Measurements from ENCODE around the gene FYCO1. TPM values are rescaled to one million over a fixed set of nuclear protein-coding genes. Genes with fewer than 3 reads are reported as not detected.

FYCO1 gene
- total and polyA plus RNA-seq, 2 of the 8 experiments (the other 6 are each of a cell fraction or from before 2014, with no cell fraction given) = 4.8 to 10.8 TPM

DNA sequence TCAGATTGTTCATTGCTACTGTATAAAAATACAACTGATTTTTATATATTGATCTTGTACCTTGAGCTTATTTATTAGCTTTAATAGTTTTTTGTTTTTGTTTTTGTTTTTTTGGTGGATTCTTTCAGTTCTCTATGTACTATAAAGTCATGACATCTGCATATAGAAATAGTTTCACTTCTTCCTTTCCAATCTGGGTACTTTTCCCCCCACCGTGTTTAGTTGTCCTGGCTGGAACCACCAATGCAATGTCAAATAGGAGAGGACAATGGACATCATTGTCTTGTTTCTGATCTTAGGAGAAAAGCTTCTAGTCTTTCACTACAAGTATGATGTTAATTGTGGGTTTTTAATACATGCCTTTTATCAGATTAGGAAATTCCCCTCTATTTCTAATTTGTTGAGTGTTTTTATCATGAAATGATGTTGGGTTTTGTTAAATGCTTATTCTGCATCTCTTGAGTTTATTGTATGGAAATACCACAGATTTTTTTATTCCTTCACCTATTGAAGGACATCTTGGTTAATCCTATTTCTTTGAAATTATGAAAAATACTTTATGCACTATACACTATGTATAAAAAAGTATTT, 34.4 kb upstream of the FYCO1 start:
- Histone ChIP-seq H3K23me2 (ENCODE audit: low read depth, low read length) (no peaks in the 10 kb centered on the region), H3K79me2 (ENCODE audit: control insufficient read depth in 1 of 2, insufficient read depth in 2 of 2, low read length in 2 of 2) (no peaks in the 10 kb centered on the region), H3K9me3 (ENCODE audit: insufficient read depth in 2 of 2, low read depth in 1 of 2, low read length in 1 of 2) (no peaks in the 10 kb centered on the region), H2BK120ac (replicated peaks; ENCODE audit: low read depth, low read length) (no peak overlapping the region), H3K18ac (ENCODE audit: extremely low read depth, low read length) (no peak overlapping the region), H3K56ac (replicated peaks; ENCODE audit: insufficient read length, low read depth, low read length) (no peak overlapping the region), H3K4me3 (ENCODE audit: extremely low read depth in 1 of 4, insufficient read depth in 2 of 4, low read depth in 3 of 4, low read length in 4 of 4) (no peak overlapping the region), H3K27ac (ENCODE audit: low read depth, low read length) (no peak overlapping the region), H3K27me3 (replicated peaks in 1 of 4; ENCODE audit: control insufficient read depth in 3 of 4, extremely low read depth in 1 of 4, insufficient read depth in 3 of 4, low read length in 3 of 4) (no peaks in the 10 kb centered on the region), H2BK15ac (ENCODE audit: low read length) (no peak overlapping the region), H4K20me1 (replicated peaks in 1 of 2; ENCODE audit: control insufficient read depth in 1 of 2, insufficient read depth in 2 of 2, low read length in 2 of 2) (no peaks in the 10 kb centered on the region), H2BK5ac (ENCODE audit: low read depth, low read length) (no peak overlapping the region), H2BK20ac (ENCODE audit: low read length) (no peak overlapping the region), H3K23ac (ENCODE audit: insufficient read length) (no peak overlapping the region), H4K91ac (replicated peaks; ENCODE audit: insufficient read length, low read length) (no peak overlapping the region), H2AK5ac (ENCODE audit: low read depth, low read length) (no peak overlapping the region), H3K4me1 (replicated peaks in 1 of 4; ENCODE audit: control insufficient read depth in 3 of 4, insufficient read depth in 4 of 4, low read length in 3 of 4) (peaks cover 0 to 5% (median 0%) of the 10 kb centered on the region in 4 experiments; a peak in 2 of 7 replicates), H2BK12ac (ENCODE audit: low read depth, low read length) (no peak overlapping the region), H3K79me1 (ENCODE audit: low read depth, low read length) (no peaks in the 10 kb centered on the region), H3K4me2 (ENCODE audit: insufficient read depth in 1 of 2, low read depth in 2 of 2, low read length in 2 of 2) (no peak overlapping the region), H3K4ac (replicated peaks; ENCODE audit: insufficient read length, low read depth, low read length) (no peak overlapping the region), H2AFZ (ENCODE audit: low read length) (no peak overlapping the region), H3K9ac (replicated peaks in 1 of 4; ENCODE audit: extremely low read depth in 1 of 4, low read depth in 3 of 4, low read length in 3 of 4) (no peak overlapping the region), H4K5ac (ENCODE audit: insufficient read length, low read depth, low read length) (no peak overlapping the region), H4K8ac (ENCODE audit: extremely low read depth, insufficient read depth, low read length) (no peak overlapping the region), H3K36me3 (ENCODE audit: control insufficient read depth in 2 of 4, insufficient read depth in 4 of 4, low read length in 3 of 4) (no peaks in the 10 kb centered on the region), H3K14ac (ENCODE audit: insufficient read length) (no peak overlapping the region)
- ChIA-PET CTCF (ENCODE audit: partially characterized antibody) (interaction anchor here (0.6 to 1.5 kb wide), 5 partner anchors 17 to 342 kb away, joined by 3 to 5 read pairs (median 3); no protein-coding TSS in a partner anchor), POLR2A (ENCODE audit: partially characterized antibody) (no interaction called here)
- FAIRE-seq (no peak), DNase-seq (ENCODE audit: low read depth in 1 of 2, low spot score in 2 of 2) (no peak)
- WGBS, 2 experiments (ENCODE audit: extremely low coverage in 1 of 2, insufficient coverage in 1 of 2, insufficient read length in 1 of 2, insufficient replicate concordance in 2 of 2, low coverage in 1 of 2, low lambda C conversion rate in 2 of 2, missing lambda C conversion rate in 1 of 2) = 87% methylated on average over 1 of the region's 1 CpG; no CpG with 5 or more reads in 1 of the 2 experiments
- TF ChIP-seq GABPA (IDR thresholded peaks at IDR 0.05; ENCODE audit: borderline replicate concordance, insufficient read depth, low read length) (no peak), TAF1 (IDR thresholded peaks at IDR 0.05; ENCODE audit: low read depth, low read length) (no peak), POLR2A (IDR thresholded peaks at IDR 0.05; ENCODE audit: control extremely low read depth in 1 of 2, low read depth in 2 of 2, low read length in 2 of 2) (no peak), PHF8 (conservative IDR thresholded peaks at IDR 0.05; ENCODE audit: low read depth, low read length) (no peak), KDM1A (IDR thresholded peaks at IDR 0.05; ENCODE audit: borderline replicate concordance, low read length) (no peak), BACH1 (IDR thresholded peaks at IDR 0.05; ENCODE audit: low read length) (no peak), SIX5 (IDR thresholded peaks at IDR 0.05; ENCODE audit: low read depth, low read length) (no peak), TBP (IDR thresholded peaks at IDR 0.05; ENCODE audit: low read depth, low read length) (no peak), JUND (IDR thresholded peaks at IDR 0.05; ENCODE audit: low read length) (no peak), CEBPB (IDR thresholded peaks at IDR 0.05; ENCODE audit: low read depth, low read length) (no peak), SP4 (IDR thresholded peaks at IDR 0.05; ENCODE audit: low read length) (no peak), ASH2L (IDR thresholded peaks at IDR 0.05; ENCODE audit: low read length) (no peak), CBX8 (IDR thresholded peaks at IDR 0.05; ENCODE audit: borderline replicate concordance, low read depth, low read length) (no peak)
- TF ChIP-seq, protein P1, sequence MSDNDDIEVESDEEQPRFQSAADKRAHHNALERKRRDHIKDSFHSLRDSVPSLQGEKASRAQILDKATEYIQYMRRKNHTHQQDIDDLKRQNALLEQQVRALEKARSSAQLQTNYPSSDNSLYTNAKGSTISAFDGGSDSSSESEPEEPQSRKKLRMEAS (IDR thresholded peaks at IDR 0.05) = no peak
- TF ChIP-seq, protein P2, sequence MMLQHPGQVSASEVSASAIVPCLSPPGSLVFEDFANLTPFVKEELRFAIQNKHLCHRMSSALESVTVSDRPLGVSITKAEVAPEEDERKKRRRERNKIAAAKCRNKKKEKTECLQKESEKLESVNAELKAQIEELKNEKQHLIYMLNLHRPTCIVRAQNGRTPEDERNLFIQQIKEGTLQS (IDR thresholded peaks at IDR 0.05; ENCODE audit: insufficient read depth, low read depth, low read length) = no peak
